CD4-positive, alpha-beta T cell treated with Interleukin-2 at 100 ng/mL for 4 hours (primary cell): ENCODE results near the gene FOXC2.

Experiments
- DNase-seq: peaks from one replicate; pipeline ENCODE4 v3.0.0-alpha.2; 2020; ENCODE audit warnings: low spot score

FOXC2 gene

DNA sequence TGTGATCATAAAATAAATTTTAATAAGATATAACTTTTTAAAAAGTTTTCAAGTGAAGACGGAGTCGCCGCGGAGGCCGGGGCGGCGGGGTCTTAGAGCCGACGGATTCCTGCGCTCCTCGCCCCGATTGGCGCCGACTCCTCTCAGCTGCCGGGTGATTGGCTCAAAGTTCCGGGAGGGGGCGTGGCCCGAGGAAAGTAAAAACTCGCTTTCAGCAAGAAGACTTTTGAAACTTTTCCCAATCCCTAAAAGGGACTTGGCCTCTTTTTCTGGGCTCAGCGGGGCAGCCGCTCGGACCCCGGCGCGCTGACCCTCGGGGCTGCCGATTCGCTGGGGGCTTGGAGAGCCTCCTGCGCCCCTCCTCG, at the start of gene FOXC2:
FOXC2 (plus strand) TSS at position 229 of the 365 bp plus-strand sequence. CDS start 507 bp downstream, outside the sequence.
- DNase-seq, result no peak

DNA sequence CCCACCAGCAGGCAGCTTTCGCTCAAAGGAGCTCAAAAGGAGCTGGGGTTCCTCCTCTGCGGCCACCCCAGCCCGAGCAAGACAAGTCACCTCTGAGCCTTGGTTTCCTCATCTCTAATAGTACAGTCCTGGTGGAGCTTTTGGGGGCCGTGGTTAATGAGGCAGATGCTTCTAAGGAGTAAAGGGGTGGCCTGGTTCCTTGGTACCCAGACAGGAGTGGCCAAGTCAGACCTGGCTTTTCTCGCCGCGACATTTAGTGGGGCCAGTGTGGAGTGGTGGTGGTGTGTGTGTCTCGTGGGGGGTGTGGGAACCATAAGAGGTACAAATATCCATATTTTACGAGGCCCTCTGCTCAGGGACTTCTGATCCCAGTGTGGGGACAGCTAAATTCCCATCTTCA, 49.6 kb upstream of the FOXC2 start:
- no peak for DNase-seq

DNA sequence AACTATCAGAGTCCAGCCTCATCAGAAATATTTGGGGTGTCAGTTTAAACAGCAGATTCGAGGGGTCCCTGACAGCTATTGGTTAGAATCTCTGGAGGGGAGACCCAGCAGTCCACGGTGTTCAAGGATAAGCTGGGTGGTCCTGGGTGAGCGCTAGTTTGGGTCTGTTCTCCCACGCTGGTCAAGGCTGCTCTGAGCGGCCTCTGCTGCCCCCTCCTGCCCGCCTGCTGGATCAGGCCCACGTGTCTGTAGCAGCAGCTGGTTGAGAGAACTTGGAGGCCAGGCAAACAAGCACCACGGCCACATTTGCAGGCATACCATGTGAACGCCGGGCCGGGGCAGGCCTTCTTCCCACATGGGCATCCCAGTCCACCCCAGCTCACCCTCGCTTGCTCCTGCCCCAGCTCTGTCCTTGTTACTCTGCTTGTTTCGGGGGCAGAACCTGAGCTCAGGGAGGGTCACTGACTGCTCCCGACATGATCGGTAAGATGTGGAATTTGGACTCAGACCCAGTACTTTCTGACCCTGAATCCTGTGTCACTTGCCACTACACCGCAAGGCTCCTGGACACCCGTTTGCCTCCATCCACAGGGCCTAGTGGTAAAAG, 48.9 kb upstream of the FOXC2 start:
- DNase-seq, result no peak

DNA sequence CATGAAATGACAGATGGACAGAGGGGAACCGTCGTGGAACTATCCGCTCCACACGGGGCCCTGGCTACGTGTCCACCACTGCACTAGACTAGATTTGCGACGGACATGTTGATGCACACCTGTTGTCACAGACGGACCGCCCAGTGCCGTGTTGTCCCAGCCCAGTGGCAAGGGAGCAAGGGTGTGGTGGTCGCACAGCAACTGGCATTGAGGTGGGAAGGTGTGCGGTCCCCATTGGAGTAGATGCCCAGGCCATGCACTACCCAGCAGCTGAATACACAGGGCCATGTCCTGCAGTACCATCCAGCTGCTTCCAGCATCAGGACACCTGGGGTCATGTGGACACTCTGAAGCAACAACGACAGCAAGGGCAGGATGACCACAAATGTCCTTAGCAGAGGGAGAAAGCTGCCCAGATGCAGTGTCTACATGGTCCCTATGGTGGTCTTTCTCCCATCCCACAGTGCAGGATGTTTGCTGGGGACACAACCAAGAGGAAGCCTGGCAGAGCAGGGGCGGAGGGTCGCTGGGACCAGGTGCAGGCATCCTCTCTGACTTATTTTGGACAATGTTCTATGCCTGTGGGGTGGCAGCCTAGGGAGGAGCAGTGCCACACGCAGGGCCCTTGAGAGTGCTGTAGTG, 47.5 kb upstream of the FOXC2 start:
- no peak for DNase-seq

DNA sequence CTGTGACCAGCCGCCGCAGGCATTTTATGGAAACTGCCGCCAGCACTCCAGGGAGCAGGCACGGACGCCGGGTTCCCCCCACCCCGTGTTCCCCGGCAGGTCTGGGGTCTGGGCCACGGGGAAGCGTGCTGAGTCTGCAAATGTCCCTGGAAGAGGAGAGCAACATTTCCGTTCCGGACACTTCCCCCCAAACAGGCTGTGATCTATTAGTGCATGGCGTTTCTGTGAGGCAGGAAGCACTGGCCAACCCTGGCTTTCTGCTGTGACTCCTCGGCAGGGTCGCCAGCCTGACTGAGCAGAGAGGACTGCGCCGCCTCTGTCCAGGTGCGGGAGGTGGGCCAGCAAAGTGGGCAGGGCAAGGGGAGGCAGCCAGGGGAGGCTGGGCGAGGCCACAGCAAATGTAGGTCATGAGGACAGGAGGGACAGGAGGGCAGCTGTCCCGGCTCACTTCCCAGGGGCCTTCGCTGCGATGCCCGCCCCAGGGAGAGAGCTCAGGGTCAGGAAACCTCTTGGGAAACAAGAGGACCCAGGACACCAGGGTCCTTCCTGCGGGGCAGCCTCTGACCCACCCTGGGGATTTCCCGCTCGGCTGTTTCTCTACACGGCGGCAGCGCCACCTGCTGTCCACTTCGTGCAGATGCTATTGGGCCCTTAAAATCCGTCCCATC, 46.8 kb upstream of the FOXC2 start:
- peak; percentile 53 for DNase-seq

DNA sequence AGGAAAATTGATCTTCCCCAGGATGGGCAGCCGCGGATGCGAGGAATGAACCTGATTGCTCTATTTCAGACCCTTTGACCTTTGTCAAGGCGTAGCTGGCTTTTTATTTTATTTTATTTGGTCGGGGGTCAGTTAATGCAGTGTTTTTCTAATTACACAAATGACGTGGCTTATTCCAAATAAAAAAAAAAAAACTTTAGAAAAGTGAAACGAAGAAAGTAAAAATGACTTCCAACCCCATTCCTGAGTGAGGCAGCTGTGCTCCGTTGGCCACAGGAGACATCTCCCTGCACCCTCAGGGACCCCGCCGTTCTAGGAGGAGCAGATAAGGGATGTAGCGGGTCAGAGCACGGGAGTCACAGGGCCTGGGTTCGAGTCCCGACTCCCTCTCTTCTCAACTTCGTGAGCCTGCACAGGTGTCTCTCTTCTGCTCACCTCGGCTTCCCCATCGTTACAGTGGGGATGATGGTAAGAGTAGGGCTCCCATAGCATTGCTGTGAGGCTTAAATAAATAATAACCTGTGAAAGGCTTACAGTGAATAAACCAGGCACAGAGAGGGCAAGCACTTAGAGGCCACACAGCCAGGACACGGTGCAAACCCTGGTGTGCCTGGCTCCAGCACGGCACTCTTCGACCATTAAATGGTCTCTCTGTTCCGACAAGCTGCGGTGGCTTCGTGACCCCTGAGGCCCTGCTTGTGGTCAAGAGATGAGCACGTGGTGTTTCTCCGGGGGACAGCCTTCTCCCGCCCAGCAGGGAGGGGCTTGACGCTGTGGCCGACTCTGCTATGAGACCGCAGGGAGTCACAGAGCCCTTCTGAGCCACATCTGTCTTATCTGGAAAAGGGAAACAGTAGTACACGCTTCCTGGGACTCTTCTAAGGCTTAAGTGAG, 46.1 kb upstream of the FOXC2 start:
- no peak for DNase-seq

DNA sequence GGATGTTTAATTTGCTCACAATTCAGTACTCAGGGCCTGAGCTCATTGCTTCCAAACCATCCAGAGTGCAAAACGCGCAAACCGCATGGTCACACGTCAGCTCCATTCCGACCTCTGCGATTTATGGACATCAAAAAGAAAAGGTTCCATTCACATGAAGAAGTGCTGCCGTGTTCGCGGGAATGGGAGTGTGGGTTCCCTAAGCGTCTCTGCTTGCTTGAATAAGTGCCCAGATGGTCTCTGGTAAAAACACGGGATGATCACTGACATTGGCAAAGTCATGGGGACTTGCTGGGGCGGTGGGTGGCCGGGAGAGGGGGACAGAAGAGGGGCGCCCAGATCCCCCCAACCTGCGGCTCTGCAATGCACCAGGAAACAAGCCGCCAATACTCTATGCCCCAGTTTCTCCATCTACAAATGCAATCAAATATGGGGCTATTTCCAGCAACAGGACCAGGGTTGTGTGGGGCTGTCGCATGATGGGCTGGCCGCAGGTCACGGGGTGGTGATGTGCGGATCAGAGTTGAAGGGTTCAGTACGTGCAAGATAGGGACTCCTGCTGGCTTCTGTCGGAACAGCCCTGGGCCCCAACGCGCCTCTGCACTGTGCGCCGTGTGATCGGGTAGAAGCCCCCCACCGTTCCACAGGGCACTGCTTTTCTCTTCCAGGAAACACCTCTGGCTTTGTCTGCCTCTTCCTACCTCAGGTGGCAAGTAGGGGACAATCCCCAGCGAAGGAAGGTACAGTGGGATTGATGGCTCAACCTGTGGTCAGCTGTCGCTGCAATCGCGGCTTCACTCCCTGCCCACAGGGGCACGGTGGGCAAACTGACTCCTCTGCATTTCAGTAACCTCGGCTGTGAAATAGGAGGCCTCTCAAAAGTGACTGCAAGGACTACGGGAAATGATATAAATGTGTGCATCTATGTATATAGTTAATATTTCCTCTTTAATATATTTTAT, 45.1 kb upstream of the FOXC2 start:
- DNase-seq, result no peak

DNA sequence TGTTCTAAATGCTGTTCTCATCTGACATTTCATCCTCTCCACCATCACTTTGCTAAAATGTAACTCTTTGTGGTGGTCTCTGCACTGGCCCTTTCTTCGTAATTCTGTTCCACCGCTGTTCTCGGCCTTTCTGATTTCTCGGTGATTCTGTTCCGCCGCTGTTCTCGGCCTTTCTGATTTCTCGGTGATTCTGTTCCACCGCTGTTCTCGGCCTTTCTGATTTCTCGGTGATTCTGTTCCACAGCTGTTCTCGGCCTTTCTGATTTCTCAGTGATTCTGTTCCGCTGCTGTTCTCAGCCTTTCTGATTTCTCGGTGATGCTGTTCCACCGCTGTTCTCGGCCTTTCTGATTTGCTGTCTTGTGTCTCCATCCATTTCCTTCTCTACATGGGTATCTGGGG, 44.0 kb upstream of the FOXC2 start:
- no peak for DNase-seq

DNA sequence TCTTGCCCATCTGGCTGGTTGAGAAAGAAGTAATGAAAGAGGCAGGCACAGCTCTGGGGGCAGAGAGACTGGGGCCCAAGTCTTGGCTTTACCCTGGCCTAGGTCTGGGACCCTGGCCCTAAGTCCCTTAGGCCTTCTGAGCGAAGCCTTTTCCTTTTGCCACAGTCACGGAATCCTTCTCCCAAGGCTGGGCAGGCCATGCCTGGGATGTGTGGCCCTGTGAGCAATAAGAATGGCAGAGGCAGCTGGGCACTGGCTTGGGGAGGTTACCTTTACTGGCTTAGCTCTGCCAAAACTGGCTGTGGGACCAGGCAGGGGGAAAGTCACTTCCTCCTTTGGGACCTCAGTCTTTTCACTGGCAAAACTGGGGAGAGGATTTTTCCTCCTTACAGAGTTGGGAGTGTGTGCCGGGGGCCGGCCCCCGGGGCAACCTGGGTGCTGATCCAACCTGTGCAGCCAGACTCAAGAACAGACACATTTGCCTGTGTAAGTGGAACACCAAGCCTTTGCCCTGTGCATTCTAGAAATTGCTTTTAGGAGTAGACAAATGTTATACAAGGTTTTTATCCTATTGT, 43.4 kb upstream of the FOXC2 start:
- DNase-seq, result no peak

DNA sequence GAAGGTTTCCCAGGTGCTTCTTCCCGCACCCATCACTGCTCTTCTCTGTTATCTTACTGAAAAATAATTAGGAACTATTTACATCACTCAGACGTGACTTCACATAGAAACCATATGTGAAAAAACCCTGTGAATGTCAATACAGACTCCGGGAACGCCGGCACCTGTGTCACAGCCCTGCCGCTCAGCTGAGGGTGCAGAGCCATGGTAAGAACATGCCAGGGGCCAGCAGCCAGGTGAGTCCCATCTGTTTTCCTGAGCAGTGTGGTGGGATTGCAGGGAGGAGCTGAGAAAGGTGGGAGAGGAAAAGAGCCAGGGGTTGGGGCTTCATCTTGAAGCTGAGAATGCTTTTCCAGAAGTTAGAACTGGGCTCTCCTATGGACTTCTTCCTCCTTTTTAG, 42.6 kb upstream of the FOXC2 start:
- DNase-seq, result no peak

DNA sequence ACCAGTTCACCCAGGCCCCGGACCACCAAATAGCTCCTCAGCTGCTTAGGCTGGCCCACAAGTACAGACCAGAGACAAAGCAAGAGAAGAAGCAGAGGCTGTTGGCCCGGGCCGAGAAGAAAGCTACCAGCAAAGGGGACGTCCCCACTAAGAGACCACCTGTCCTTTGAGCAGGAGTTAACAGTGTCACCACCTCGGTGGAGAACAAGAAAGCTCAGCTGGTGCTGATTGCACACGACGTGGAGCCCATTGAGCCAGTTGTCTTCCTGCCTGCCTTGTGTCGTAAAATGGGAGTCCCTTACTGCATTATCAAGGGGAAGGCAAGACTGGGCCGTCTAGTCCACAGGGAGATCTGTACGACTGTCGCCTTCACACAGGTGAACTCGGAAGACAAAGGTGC, 40.9 kb upstream of the FOXC2 start:
- DNase-seq, result no peak

DNA sequence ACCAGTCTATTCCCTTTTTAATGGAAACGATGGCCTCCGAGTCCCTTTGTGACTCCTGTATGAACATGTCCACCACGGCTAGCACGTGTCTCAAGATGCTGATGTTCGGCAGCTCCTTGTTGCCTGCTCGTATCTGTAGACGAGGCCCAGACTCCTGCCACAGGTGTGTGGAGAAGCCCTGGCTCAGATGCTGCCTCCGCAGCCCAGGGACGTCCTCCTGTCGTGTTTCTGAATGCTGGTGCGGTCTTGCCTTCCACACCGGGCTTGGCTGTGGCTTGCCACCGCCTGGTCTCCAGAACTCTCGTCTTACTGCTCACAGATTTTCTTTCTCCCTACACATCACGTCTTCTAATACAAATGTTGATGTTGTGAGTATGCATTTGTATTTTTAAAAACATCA, 39.3 kb upstream of the FOXC2 start:
- DNase-seq, result no peak

DNA sequence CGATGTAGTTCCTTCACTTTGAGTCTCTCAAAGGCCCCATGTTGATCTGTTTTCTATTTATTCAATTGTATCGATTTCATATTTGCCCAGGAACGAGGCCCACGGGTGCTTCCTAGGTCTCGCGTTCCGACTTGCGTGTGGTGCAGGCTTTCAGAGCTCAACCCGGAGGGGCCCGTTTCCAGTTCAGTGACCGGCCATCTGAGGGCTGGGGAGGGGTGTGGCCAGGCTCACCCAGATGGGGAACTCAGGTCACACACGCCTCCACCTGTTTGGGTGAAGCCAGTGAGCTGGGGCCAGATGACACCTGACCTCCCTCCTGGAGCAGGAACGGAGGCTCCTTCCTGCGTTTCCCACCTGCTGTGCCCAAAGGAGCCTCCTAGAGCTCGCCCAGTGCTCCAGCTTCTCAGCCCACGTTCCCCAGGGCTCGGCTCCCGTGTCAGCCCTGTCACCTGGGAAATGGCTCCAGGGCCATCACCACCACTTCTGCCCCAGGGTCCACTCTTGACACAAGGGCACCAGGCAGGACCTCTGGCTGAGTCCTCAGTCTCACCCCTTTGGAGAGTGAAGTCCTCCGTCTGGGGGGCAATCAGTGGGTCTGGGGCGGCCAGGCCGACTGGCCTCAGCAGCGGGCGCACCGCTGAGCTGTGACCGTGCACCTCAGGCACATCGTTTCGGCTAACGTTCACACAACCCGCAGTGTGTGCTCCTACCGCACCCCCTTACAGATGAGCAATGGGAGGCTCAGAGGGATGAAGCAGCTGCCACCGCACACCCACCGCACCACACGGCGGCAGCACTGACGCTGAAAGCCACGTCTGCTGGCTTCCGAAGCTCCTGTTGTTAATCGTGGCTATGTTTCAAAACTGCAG, 38.3 kb upstream of the FOXC2 start:
- no peak for DNase-seq

DNA sequence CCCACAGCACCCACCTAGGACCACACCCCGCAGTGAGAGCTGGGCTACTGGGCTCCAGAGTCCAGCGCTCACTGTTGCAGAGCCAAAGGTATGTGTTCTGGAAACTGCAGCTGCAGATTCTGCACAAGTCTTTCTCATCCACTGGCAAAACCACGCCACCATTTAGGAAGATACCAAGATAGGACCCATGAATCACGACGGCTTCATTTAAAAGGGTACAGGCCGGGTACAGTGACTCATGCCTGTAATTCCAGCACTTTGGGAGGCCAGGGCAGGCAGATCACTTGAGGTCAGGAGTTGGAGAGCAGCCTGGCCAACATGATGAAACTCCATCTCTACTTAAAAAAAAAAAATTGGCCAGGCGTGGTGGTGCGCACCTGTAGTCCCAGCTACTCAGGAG, 37.5 kb upstream of the FOXC2 start:
- DNase-seq, result no peak

DNA sequence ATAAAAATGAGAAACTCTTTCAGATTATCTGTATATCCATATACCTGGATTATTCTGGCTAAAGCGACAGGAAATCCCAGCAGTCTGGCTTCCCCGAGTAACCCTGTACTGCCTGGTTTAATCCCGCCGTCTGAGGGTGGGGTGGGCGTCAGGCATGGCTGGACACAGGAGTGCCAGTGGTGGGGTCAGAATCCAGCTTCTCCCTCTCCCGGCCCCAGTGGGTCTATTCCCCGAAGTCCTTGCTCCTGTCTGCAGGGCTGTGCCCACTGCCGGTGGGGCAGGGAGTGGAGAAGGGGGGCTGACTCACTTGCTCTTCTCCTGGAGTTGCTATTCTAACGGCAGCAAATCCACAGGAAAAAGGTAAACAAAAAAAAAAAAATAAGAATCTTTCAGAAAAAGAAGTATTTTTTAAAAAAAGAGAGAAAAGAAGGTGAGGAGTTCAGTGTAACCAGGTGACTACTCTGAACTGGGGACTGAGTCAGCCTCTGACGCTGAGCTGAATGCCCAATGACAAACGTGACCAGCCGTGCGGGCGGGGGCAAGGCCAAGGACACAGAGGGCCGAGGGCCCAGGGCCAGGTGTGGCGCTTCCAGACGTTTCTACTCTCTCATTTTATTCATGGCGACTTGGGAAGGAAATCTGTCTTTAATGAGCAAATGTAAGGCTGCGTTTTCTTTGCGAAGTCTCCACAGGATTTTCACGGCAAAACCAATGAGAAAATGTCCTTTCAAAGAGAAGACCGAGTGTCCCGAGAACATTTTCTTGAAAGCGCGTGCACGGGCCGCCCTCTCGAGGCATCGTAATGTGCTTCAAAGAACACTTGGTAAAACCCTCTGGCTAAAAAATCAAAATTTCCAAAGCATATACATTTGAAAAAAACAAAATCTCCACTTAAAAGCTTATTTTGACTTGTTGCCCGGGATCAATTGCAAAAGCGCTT, 36.1 kb upstream of the FOXC2 start:
- DNase-seq, result no peak

DNA sequence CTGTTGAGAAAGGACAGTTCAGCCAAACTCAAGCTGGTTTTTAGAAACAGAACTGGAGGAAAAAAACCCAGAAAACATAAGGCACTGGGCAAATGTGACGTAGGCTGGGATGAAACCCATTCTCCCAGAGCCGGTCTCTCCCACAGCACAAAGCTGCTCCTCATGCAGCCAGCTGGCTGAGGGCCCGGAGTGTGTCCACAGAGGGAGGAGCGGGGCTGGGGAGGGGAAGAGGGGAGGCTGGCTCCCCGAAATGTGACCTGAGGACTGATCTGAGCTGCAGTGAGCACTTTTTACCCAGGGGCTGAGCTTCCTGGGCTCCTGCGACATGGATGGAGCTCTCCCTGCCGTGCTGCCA, 35.5 kb upstream of the FOXC2 start:
- DNase-seq, result no peak

DNA sequence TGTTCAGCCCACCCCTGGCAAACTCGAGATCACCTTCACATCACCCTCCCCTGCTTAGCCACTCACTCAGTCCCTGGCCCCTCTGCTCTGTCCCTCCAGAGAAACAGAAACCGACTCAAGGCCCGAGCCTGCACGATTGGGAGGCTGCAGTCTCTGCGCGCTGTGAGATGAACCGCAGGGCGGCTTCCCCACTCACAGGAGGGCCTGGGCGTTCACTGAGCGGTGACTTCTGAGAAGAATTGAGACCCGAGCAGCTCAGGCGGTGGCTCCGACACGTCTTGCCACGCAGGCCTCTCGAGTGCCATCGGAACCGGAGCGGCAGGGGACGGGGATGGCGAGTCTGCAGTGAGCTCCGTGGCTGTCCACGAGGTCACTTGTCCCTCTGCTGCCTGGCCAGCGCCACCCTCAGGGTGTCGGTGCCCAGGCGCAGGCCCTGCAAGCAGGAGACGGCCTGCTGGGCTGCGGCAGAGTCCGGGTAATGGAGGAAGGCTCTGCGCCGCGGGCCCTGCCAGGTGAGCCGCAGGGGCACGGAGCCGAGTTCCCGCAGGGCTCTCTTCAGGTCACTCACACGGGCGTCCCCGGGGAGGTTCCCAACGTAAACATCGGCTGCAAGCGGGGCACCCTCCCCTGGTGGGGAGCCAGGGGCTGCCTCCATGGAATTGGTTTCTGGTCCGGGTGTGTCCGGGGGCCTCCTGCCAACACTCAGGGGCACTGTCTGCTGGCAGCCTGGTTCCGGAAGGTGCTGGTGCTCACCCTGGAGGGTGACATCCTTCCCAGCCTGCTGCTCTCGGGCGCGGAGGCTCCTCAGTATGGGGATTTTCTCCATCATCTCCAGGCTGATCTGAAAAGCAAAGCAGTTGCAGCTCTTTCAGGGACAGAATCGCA, 34.7 kb upstream of the FOXC2 start:
- no peak for DNase-seq

DNA sequence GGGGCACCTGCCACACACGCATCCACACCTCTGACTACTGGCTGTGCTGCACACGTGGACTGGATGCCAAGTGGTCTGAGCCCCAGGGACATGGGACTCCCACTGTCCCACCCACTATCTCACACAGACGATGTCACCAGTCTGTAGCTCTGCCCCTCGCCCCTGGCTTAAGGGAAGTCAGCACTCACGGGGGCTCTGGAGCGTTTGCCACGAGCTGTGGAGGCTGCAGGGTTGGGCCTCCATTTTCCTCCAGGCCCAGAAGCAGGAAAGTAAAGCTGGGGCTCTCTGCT, 34.2 kb upstream of the FOXC2 start:
- no peak for DNase-seq
